ENCODE data around the gene MAGI3.
"Not testable (repeated sequence)": the region's sequence is repeated elsewhere in the genome, so short reads cannot be mapped to it uniquely, and the experiment has no call there.

The MAGI3 gene

GRCh38 chr1:113401067-113401466 lies 10.8 kb downstream of the MAGI3 start:
- Histone ChIP-seq H3K27me3 (ENCODE audit: control insufficient read depth, insufficient read depth, low read length) (no peaks in the 10 kb centered on the region), H3K36me3 (ENCODE audit: control insufficient read depth, insufficient read depth, low read length) (no peaks in the 10 kb centered on the region), H3K9me3 (ENCODE audit: control insufficient read depth, insufficient read depth, low read length) (no peaks in the 10 kb centered on the region), H3K9ac (ENCODE audit: low read depth, low read length) (no peak overlapping the region), H3K4me3 (ENCODE audit: low read depth, low read length) (no peak overlapping the region), H3K4me1 (ENCODE audit: control insufficient read depth, insufficient read depth, low read length) (no peaks in the 10 kb centered on the region)

- Histone ChIP-seq H3K27me3 (ENCODE audit: control insufficient read depth, insufficient read depth, low read length) (no peaks in the 10 kb centered on the region), H3K9ac (ENCODE audit: low read depth, low read length) (no peak overlapping the region)
Measured at GRCh38 chr1:113401728-113402127, 11.4 kb downstream of the MAGI3 start.

GRCh38 chr1:113403065-113403464 lies 12.8 kb downstream of the MAGI3 start:
- Histone ChIP-seq H3K9ac (ENCODE audit: low read depth, low read length) (no peak overlapping the region), H3K4me1 (ENCODE audit: control insufficient read depth, insufficient read depth, low read length) (peaks cover 3% of the 10 kb centered on the region), H3K27me3 (ENCODE audit: control insufficient read depth, insufficient read depth, low read length) (no peaks in the 10 kb centered on the region), H3K36me3 (ENCODE audit: control insufficient read depth, insufficient read depth, low read length) (no peaks in the 10 kb centered on the region), H3K9me3 (ENCODE audit: control insufficient read depth, insufficient read depth, low read length) (no peaks in the 10 kb centered on the region), H3K4me3 (ENCODE audit: low read depth, low read length) (no peak overlapping the region)

More at GRCh38 chr1:113401728-113402127, 11.4 kb downstream of the MAGI3 start:
- Histone ChIP-seq H3K4me3 (ENCODE audit: low read depth, low read length) (no peak overlapping the region), H3K4me1 (ENCODE audit: control insufficient read depth, insufficient read depth, low read length) (no peaks in the 10 kb centered on the region), H3K9me3 (ENCODE audit: control insufficient read depth, insufficient read depth, low read length) (no peaks in the 10 kb centered on the region), H3K36me3 (ENCODE audit: control insufficient read depth, insufficient read depth, low read length) (no peaks in the 10 kb centered on the region)

GRCh38 chr1:113405573-113405972 lies 15.3 kb downstream of the MAGI3 start:
- no peaks in the 10 kb centered on the region for H3K27me3 ChIP-seq (ENCODE audit: control insufficient read depth, insufficient read depth, low read length)
- peaks cover 3% of the 10 kb centered on the region for H3K4me1 ChIP-seq (ENCODE audit: control insufficient read depth, insufficient read depth, low read length)
- no peak overlapping the region for H3K4me3 ChIP-seq (ENCODE audit: low read depth, low read length)
- H3K9ac ChIP-seq (ENCODE audit: low read depth, low read length): no peak overlapping the region
- H3K36me3 ChIP-seq (ENCODE audit: control insufficient read depth, insufficient read depth, low read length): no peaks in the 10 kb centered on the region
- H3K9me3 ChIP-seq (ENCODE audit: control insufficient read depth, insufficient read depth, low read length): no peaks in the 10 kb centered on the region

GRCh38 chr1:113406149-113406548 lies 15.8 kb downstream of the MAGI3 start:
- not testable (repeated sequence) for H3K4me3 ChIP-seq (ENCODE audit: low read depth, low read length); H3K9me3 ChIP-seq (ENCODE audit: control insufficient read depth, insufficient read depth, low read length); H3K36me3 ChIP-seq (ENCODE audit: control insufficient read depth, insufficient read depth, low read length); H3K9ac ChIP-seq (ENCODE audit: low read depth, low read length); H3K27me3 ChIP-seq (ENCODE audit: control insufficient read depth, insufficient read depth, low read length); H3K4me1 ChIP-seq (ENCODE audit: control insufficient read depth, insufficient read depth, low read length)

GRCh38 chr1:113409363-113409762 lies 19.0 kb downstream of the MAGI3 start:
- H3K27me3 ChIP-seq (ENCODE audit: control insufficient read depth, insufficient read depth, low read length): no peaks in the 10 kb centered on the region
- H3K4me1 ChIP-seq (ENCODE audit: control insufficient read depth, insufficient read depth, low read length): peaks cover 3% of the 10 kb centered on the region
- no peak overlapping the region for H3K4me3 ChIP-seq (ENCODE audit: low read depth, low read length)
- no peaks in the 10 kb centered on the region for H3K36me3 ChIP-seq (ENCODE audit: control insufficient read depth, insufficient read depth, low read length)
- H3K9me3 ChIP-seq (ENCODE audit: control insufficient read depth, insufficient read depth, low read length): no peaks in the 10 kb centered on the region
- no peak overlapping the region for H3K9ac ChIP-seq (ENCODE audit: low read depth, low read length)

DNA sequence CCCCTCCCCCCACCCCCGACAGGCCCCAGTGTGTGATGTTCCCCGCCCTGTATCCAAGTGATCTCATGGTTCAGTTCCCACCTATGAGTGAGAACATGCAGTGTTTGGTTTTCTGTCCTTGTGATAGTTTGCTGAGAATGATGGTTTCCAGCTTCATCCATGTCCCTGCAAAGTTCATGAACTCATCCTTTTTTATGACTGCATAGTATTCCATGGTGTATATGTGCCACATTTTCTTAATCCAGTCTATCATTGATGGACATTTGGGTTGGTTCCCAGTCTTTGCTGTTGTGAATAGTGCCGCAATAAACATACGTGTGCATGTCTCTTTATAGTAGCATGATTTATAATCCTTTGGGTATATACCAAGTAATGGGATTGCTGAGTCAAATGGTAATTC lies 21.7 kb downstream of the MAGI3 start:
- H3K4me3 ChIP-seq (ENCODE audit: low read depth, low read length); H3K27me3 ChIP-seq (ENCODE audit: control insufficient read depth, insufficient read depth, low read length); H3K9ac ChIP-seq (ENCODE audit: low read depth, low read length); H3K36me3 ChIP-seq (ENCODE audit: control insufficient read depth, insufficient read depth, low read length); H3K9me3 ChIP-seq (ENCODE audit: control insufficient read depth, insufficient read depth, low read length); H3K4me1 ChIP-seq (ENCODE audit: control insufficient read depth, insufficient read depth, low read length): not testable (repeated sequence)

- H3K36me3 ChIP-seq (ENCODE audit: control insufficient read depth, insufficient read depth, low read length): no peaks in the 10 kb centered on the region
- H3K4me3 ChIP-seq (ENCODE audit: low read depth, low read length): no peak overlapping the region
Measured at GRCh38 chr1:113415310-113416070, 25.2 kb downstream of the MAGI3 start.

DNA sequence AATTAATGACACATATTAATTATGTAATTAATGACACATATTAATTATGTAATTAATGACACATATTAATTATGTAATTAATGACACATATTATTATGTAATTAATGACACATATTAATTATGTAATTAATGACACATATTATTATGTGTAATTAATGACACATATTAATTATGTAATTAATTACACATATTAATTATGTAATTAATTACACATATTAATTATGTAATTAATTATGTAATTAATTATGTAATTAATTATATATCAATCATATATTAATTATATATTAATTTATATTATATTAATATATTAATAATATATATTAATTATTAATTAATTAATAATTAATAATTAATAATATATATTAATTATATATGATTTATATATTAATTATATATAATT lies 25.8 kb downstream of the MAGI3 start:
- H3K36me3 ChIP-seq (ENCODE audit: control insufficient read depth, insufficient read depth, low read length); H3K27me3 ChIP-seq (ENCODE audit: control insufficient read depth, insufficient read depth, low read length); H3K4me1 ChIP-seq (ENCODE audit: control insufficient read depth, insufficient read depth, low read length); H3K4me3 ChIP-seq (ENCODE audit: low read depth, low read length); H3K9ac ChIP-seq (ENCODE audit: low read depth, low read length); H3K9me3 ChIP-seq (ENCODE audit: control insufficient read depth, insufficient read depth, low read length): not testable (repeated sequence)

More at GRCh38 chr1:113415310-113416070, 25.2 kb downstream of the MAGI3 start:
- no peaks in the 10 kb centered on the region for H3K4me1 ChIP-seq (ENCODE audit: control insufficient read depth, insufficient read depth, low read length)
- no peak overlapping the region for H3K9ac ChIP-seq (ENCODE audit: low read depth, low read length)
- H3K27me3 ChIP-seq (ENCODE audit: control insufficient read depth, insufficient read depth, low read length): no peaks in the 10 kb centered on the region
- H3K9me3 ChIP-seq (ENCODE audit: control insufficient read depth, insufficient read depth, low read length): no peaks in the 10 kb centered on the region

DNA sequence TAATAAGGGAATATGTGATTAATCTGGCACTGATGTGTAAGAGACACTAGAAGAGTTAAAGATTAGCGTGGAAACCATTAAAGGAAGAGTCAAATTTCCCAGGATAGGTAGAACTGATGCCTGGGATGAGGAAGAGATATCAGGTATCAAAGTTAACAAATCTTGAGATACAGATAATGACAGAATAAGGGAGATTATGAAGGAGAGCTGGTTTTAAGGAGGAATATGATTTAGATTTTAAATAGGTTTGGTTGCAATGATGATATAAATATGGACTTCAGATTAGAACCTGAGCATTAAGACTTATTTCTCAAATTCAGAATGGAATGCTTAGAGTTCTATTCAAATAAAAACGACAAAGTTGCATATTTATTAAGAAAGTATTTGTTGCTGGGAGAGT lies 26.2 kb downstream of the MAGI3 start:
- Histone ChIP-seq H3K4me3 (ENCODE audit: low read depth, low read length) (no peak overlapping the region), H3K9ac (ENCODE audit: low read depth, low read length) (no peak overlapping the region), H3K27me3 (ENCODE audit: control insufficient read depth, insufficient read depth, low read length) (no peaks in the 10 kb centered on the region), H3K4me1 (ENCODE audit: control insufficient read depth, insufficient read depth, low read length) (no peaks in the 10 kb centered on the region), H3K9me3 (ENCODE audit: control insufficient read depth, insufficient read depth, low read length) (no peaks in the 10 kb centered on the region), H3K36me3 (ENCODE audit: control insufficient read depth, insufficient read depth, low read length) (no peaks in the 10 kb centered on the region)

GRCh38 chr1:113422315-113423068 lies 32.2 kb downstream of the MAGI3 start:
- H3K4me1 ChIP-seq (ENCODE audit: control insufficient read depth, insufficient read depth, low read length): no peaks in the 10 kb centered on the region
- H3K36me3 ChIP-seq (ENCODE audit: control insufficient read depth, insufficient read depth, low read length): no peaks in the 10 kb centered on the region
- no peaks in the 10 kb centered on the region for H3K9me3 ChIP-seq (ENCODE audit: control insufficient read depth, insufficient read depth, low read length)
- no peak overlapping the region for H3K4me3 ChIP-seq (ENCODE audit: low read depth, low read length)
- H3K27me3 ChIP-seq (ENCODE audit: control insufficient read depth, insufficient read depth, low read length): no peaks in the 10 kb centered on the region
- H3K9ac ChIP-seq (ENCODE audit: low read depth, low read length): no peak overlapping the region

DNA sequence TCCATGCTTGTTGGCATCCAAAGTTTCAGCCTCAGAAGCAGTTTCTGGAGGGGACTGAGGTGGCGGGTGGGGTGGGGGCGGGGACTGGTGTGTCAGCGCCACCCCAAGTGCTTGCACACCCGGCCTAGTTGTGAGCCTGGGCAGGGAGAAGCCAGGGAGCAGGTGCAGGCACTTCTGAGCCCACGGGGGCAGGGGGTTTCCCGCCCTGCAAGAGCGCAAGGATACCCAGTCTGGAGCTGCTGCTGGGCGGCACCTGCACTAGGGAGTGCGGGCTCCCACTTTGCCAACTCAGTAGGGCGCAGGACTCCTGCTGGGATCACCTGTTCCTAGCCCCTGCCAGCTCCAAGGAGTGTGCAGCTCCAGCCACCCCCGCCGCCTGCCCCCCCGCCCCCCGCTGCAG lies 33.5 kb downstream of the MAGI3 start:
- H3K36me3 ChIP-seq (ENCODE audit: control insufficient read depth, insufficient read depth, low read length): no peaks in the 10 kb centered on the region
- no peak overlapping the region for H3K9ac ChIP-seq (ENCODE audit: low read depth, low read length)
- no peak overlapping the region for H3K4me3 ChIP-seq (ENCODE audit: low read depth, low read length)
- H3K4me1 ChIP-seq (ENCODE audit: control insufficient read depth, insufficient read depth, low read length): no peaks in the 10 kb centered on the region
- no peaks in the 10 kb centered on the region for H3K9me3 ChIP-seq (ENCODE audit: control insufficient read depth, insufficient read depth, low read length)
- H3K27me3 ChIP-seq (ENCODE audit: control insufficient read depth, insufficient read depth, low read length): no peaks in the 10 kb centered on the region

Data from iPS-15b (cell line).